Subcutaneous adipose tissue (tissue), 4 donors: ENCODE measurements around the gene AAR2. TPM values are rescaled to one million over a fixed set of nuclear protein-coding genes. Genes with fewer than 3 reads are reported as not detected.

ENCODE experiments used
- total RNA-seq, 4 donors: library from RNA; depleted of rRNA; stranded (reverse); fragments of >200 nt; gene quantifications; one replicate each; pipeline ENCODE4 v1.1.0, GENCODE V29; 2016
- TF ChIP-seq, protein P1 (sequence below): fragments of 450-650 bp; IDR thresholded peaks from one replicate; pipeline ENCODE4 v1.5.1; 2016; ENCODE audit warnings: low read depth, mild to moderate bottlenecking, control low read depth, antibody characterized with exemption, moderate library complexity

AAR2 gene
- total RNA-seq, 4 donors from 2014 or later: 25.2 to 32.4 (median 30.1) TPM

DNA sequence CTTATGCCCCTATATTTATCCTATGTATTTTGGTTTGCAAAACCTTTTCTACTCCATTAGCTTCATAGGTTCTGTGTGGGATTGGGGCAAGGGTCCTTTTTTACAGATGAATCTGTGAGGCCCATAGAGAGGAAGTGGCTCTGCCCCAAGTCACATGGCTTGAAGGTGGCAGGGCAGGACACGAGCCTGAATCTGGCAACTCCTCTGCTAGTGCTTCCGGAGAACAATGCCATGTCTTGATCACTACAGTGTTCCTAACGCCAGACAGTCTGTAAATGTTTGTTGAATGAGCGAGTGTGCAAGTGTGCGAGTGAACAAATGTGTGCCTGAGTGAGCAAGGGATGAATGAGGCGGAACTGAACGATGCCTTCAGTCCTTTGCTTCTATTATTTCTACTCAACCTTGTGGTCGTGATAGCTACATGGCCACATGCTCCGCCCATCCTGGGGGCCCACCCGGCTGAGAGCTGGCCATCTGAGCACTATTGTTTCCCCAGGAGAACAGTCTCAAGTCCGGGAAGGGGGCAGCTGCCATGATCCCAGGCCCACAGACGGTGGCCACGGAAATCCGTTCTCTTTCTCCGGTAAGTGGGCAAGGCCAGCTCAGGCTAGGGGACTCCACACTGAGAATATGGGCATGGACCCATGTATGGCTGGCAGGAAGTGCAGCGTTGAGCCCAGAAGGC is 17.8 kb upstream of the AAR2 start:
- TF ChIP-seq, protein P1, sequence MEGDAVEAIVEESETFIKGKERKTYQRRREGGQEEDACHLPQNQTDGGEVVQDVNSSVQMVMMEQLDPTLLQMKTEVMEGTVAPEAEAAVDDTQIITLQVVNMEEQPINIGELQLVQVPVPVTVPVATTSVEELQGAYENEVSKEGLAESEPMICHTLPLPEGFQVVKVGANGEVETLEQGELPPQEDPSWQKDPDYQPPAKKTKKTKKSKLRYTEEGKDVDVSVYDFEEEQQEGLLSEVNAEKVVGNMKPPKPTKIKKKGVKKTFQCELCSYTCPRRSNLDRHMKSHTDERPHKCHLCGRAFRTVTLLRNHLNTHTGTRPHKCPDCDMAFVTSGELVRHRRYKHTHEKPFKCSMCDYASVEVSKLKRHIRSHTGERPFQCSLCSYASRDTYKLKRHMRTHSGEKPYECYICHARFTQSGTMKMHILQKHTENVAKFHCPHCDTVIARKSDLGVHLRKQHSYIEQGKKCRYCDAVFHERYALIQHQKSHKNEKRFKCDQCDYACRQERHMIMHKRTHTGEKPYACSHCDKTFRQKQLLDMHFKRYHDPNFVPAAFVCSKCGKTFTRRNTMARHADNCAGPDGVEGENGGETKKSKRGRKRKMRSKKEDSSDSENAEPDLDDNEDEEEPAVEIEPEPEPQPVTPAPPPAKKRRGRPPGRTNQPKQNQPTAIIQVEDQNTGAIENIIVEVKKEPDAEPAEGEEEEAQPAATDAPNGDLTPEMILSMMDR: no peak

DNA sequence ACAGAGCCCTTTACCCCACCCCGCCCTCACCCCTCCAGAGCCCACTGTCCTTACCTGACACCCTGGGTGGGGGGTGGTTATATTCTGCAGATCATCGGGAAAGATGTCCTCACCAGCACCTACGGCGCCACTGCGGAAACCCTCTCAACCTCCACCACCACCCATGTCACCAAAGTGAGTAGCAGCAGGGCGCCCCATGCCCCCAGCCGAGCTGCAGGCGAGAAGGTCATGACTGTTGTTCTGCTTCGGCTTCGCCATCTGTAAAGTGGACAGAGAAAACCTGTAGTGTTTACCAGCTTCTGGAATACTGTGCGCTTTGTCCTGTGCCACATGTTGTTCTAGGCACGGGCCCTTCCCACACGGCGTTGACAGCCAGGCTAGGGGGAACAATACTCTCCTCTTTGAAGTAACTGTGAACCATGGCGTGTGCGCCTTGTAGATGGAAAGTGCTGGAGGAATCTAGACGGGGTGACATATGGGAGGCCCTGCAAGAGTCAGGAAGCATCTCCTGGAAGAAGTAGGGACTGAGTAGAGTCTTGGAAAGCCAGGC is 16.5 kb upstream of the AAR2 start:
- TF ChIP-seq, protein P1: no peak

DNA sequence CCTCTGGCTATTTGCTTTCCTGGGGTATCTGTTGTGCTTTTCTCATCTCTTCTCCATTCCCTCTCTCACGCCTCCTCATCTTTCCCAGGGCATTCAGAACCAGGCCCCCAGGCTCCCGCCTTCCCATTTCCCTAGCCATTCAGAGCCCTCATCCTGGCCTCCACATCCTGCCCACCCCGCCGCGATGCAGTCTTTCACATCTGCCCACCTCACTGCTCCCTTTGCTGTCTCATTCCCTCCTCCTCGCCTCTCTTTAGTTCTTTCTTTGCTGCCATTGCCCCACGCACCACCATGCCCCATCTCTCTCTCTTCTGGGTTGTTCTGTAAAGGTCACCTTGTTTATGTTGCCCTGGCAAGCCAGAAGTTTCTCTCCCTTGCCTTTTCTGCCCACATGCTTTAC is 10.6 kb upstream of the AAR2 start:
- TF ChIP-seq, protein P1: no peak

DNA sequence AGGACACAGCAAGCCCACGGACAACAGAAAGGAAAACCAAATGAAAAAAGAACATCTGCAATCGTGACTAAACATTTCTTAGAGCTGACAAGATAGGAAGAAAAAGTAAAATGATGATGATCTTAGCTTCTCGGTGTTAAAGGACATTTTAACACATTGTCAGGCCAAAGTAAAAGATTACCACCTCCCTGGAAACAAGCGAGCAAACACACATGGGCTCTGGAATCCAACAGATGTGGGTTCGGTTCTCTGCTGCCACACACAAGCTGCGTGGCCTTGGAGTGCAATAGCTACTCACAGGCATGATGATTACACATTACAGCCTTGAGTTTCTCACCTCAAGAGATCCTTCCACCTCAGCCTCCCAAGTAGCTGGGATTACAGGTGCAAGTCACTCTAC is 7.5 kb upstream of the AAR2 start:
- TF ChIP-seq, protein P1: no peak

DNA sequence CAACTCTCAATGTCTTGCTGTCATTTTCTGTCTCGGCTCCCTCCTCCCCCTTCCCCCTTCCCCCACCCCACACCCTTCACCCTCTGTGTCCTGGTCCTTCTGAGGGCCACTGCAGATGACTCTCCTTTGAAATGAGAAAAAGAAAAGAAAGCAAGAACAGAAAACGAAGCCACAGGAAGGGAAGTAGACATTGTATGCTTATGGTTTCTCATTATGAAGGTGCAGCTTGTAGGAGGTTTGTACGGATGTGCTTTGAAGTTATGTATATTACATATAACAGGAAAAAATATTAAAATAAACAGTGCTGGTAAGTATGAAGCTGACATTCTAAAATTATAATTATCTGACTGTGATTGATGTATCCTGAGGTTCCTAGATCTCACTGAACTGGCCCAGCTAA is 6.3 kb upstream of the AAR2 start:
- TF ChIP-seq, protein P1: no peak

DNA sequence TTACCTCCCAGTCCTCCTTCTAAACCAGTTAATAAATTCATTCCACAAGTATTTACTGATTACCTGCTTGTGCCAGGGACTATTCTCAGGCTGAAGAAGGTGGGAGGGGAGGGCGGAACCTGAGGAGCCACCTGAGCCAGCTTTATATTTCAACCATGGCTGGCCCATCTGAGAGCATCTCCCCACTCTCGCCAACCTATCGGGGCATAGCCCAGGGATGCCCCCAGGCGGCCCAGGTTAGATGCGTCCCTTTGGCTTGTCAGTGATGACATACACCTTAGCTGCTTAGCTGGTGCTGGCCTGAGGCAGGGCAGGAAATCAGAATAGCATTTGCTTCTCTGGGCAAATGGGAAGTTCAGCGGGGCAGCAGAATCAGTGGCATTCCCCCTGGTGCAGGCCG is 4.9 kb upstream of the AAR2 start:
- TF ChIP-seq, protein P1: no peak

DNA sequence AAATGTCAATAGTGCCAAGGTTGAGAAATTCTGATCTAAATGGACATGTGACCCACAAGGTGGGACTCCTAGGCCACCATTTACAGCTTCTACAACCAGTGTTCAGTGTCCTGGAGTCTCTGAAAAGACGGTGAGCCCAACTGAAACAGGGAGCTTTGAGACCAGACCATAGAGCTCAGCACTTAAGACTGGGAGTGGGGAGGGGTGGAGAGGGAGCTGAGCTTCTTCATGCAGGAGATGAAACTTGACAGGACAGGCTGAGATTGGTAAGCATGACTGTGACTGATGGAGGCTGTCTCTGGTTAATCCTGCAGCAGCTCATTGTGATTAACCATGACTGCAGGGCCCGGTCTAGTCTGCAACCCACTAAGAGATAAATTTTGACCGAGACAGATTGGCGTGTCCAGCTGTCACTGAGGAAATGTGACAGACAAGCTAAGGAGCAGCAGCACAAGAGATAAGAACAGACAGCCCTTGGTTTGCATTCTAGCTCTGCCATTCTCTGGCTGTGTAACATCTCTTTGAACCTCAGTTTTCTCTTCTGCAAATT is 1.4 kb upstream of the AAR2 start:
- TF ChIP-seq, protein P1: no peak
